PC-3 (cell line): ENCODE results near the gene PTGIS. TPM values are rescaled to one million over a fixed set of nuclear protein-coding genes. Genes with fewer than 3 reads are reported as not detected.

Experiments
- ATAC-seq: fragments of 200-7000 bp; cut with Tn5 transposase; 2 replicates; pipeline ENCODE4 v1.9.1; 2020; ENCODE audit warnings: mild to moderate bottlenecking, moderate library complexity
- BruUV-seq: library from RNA; stranded (reverse); fragments of 400-500 nt; replicated peaks from 2 replicates; lab custom pipeline; 2021; lab: Mats Ljungman, UMichigan
- CTCF ChIA-PET: fragments of 300-600 bp; sonication (Branson Sonifier 250); formaldehyde crosslinking; loops from one replicate; lab custom pipeline; 2022; ENCODE audit warnings: antibody characterized with exemption; lab: Charles Lee
- POLR2A ChIA-PET: fragments of 300-600 bp; sonication (Branson Sonifier 250); formaldehyde crosslinking; loops from one replicate; lab custom pipeline; 2022; ENCODE audit warnings: antibody characterized with exemption; ENCODE audit not compliant: unreplicated experiment; lab: Charles Lee
- DNase-seq: peaks from one replicate; pipeline ENCODE4 v3.0.0-alpha.2; 2015
- H2AFZ ChIP-seq: fragments of 300-600 bp; sonication (generic); 2 replicates; pipeline ENCODE4 v1.6.0; 2016; ENCODE audit warnings: antibody characterized with exemption, low read length
- H3F3A ChIP-seq: fragments of 300-600 bp; sonication (generic); one replicate; pipeline ENCODE4 v1.6.0; 2017; ENCODE audit warnings: antibody characterized with exemption, low read length, control low read depth, mild to moderate bottlenecking; ENCODE audit not compliant: unreplicated experiment
- H3K27ac ChIP-seq: fragments of 300-600 bp; sonication (generic); 2 replicates; pipeline ENCODE4 v1.5.1; 2016; ENCODE audit warnings: mild to moderate bottlenecking, low read length
- H3K27me3 ChIP-seq: fragments of 300-600 bp; sonication (generic); 2 replicates; pipeline ENCODE4 v1.6.1; 2016; ENCODE audit warnings: low read length, mixed read lengths
- H3K36me3 ChIP-seq: fragments of 300-600 bp; sonication (generic); 2 replicates; pipeline ENCODE4 v1.6.1; 2016; ENCODE audit warnings: low read depth, mixed run types, low read length, mixed read lengths
- H3K4me1 ChIP-seq: fragments of 300-600 bp; sonication (generic); 2 replicates; pipeline ENCODE4 v1.5.1; 2016; ENCODE audit warnings: low read length; ENCODE audit not compliant: insufficient read depth
- H3K4me2 ChIP-seq: fragments of 300-600 bp; sonication (generic); 2 replicates; pipeline ENCODE4 v1.6.0; 2016; ENCODE audit warnings: low read length
- H3K4me3 ChIP-seq: fragments of 300-600 bp; sonication (generic); 2 replicates; pipeline ENCODE4 v1.5.1; 2016; ENCODE audit warnings: mild to moderate bottlenecking, low read length, mixed read lengths
- H3K79me2 ChIP-seq: fragments of 300-600 bp; sonication (generic); 2 replicates; pipeline ENCODE4 v1.6.1; 2017; ENCODE audit warnings: low read length, mixed read lengths
- H3K9ac ChIP-seq: fragments of 300-600 bp; sonication (generic); 2 replicates; pipeline ENCODE4 v1.6.0; 2016; ENCODE audit warnings: mild to moderate bottlenecking, low read length
- H3K9me2 ChIP-seq: fragments of 300-600 bp; sonication (generic); replicated peaks from 2 replicates; pipeline ENCODE4 v1.6.1; 2016; ENCODE audit warnings: mixed run types, low read length, mixed read lengths
- H3K9me3 ChIP-seq: fragments of 300-600 bp; sonication (generic); 2 replicates; pipeline ENCODE4 v1.6.1; 2016; ENCODE audit warnings: low read length, mixed read lengths
- H4K20me1 ChIP-seq: fragments of 300-600 bp; sonication (generic); 2 replicates; pipeline ENCODE4 v1.6.1; 2016; ENCODE audit warnings: low read length, mixed read lengths
- CTCF ChIP-seq: fragments of 300-600 bp; sonication (generic); conservative IDR thresholded peaks from 2 replicates; pipeline ENCODE4 v1.5.1; 2017; ENCODE audit warnings: antibody characterized with exemption, low read depth, mild to moderate bottlenecking, low read length
- EZH2 ChIP-seq: fragments of 300-600 bp; sonication (generic); IDR thresholded peaks from one replicate; pipeline ENCODE4 v1.6.1; 2017; ENCODE audit warnings: antibody characterized with exemption, mild to moderate bottlenecking, low read length; ENCODE audit not compliant: unreplicated experiment
- EZH2phosphoT487 ChIP-seq: fragments of 300-600 bp; sonication (generic); IDR thresholded peaks from 2 replicates; pipeline ENCODE4 v1.6.1; 2018; ENCODE audit warnings: mild to moderate bottlenecking, antibody characterized with exemption, low read length, borderline replicate concordance
- intact Hi-C: fragments of 100-400 bp; cut with micrococcal nuclease; formaldehyde crosslinking; loops from 2 replicates; pipeline ENCODE4 v1.9.0; 2023
- total RNA-seq: library from RNA; depleted of rRNA; stranded (reverse); fragments of >200 nt; gene quantifications from 2 replicates; pipeline ENCODE4 v1.2.3, GENCODE V29; 2014

The PTGIS gene
- total RNA-seq, 1 experiment from 2014 or later = 0.18 TPM

GRCh38 chr20:49582413-49583334 lies 14.7 kb upstream of the PTGIS start:
- Histone ChIP-seq H3K4me1 (peaks cover 32% of the 10 kb centered on the region), H3K36me3 (no peaks in the 10 kb centered on the region), H3K9ac (no peak overlapping the region), H3K9me3 (0 out of 2 replicates have a peak, but pooled peaks cover 5% of the 10 kb centered on the region), H3K9me2 (no peaks in the 10 kb centered on the region), H3K4me2 (no peak overlapping the region), H4K20me1 (no peaks in the 10 kb centered on the region), H3K79me2 (no peaks in the 10 kb centered on the region), H2AFZ (no peak overlapping the region), H3F3A (no peaks in the 10 kb centered on the region), H3K27ac (no peak overlapping the region), H3K4me3 (no peak overlapping the region), H3K27me3 (no peaks in the 10 kb centered on the region)
- POLR2A ChIA-PET = no interaction called here
- BruUV-seq = no TSS peak
- DNase-seq (no peak), ATAC-seq (no peak)
- TF ChIP-seq CTCF (no peak), EZH2 (no peak)
- intact Hi-C loops = no loop called here
- CTCF ChIA-PET = interaction anchor here (0.6 kb wide), 1 partner anchor 52 kb away, joined by 4 read pairs; no protein-coding TSS in a partner anchor

GRCh38 chr20:49581482-49581881 lies 13.5 kb upstream of the PTGIS start:
- POLR2A ChIA-PET = no interaction called here
- intact Hi-C loops = no loop called here
- TF ChIP-seq EZH2 = no peak
- no peak for TF ChIP-seq EZH2phosphoT487
- Histone ChIP-seq H3K27ac (no peak overlapping the region), H2AFZ (no peak overlapping the region), H3K36me3 (no peaks in the 10 kb centered on the region), H3K27me3 (no peaks in the 10 kb centered on the region), H3K9ac (no peak overlapping the region), H4K20me1 (no peaks in the 10 kb centered on the region), H3K4me2 (no peak overlapping the region), H3K4me3 (no peak overlapping the region), H3K79me2 (no peaks in the 10 kb centered on the region), H3K9me3 (0 out of 2 replicates have a peak, but pooled peaks cover 5% of the 10 kb centered on the region), H3K9me2 (no peaks in the 10 kb centered on the region), H3K4me1 (peaks cover 32% of the 10 kb centered on the region), H3F3A (no peaks in the 10 kb centered on the region)
- BruUV-seq = no TSS peak
- no peak for ATAC-seq
- no peak for DNase-seq
- CTCF ChIA-PET = no interaction called here

- no peaks in the 10 kb centered on the region for H4K20me1 ChIP-seq
- no TSS peak for BruUV-seq
- H3K79me2 ChIP-seq = no peaks in the 10 kb centered on the region
- ChIA-PET CTCF (no interaction called here), POLR2A (no interaction called here)
- no peak overlapping the region for H3K27ac ChIP-seq
- peak overlapping the region; percentile 28 for H3K4me2 ChIP-seq
- intact Hi-C loops = no loop called here
- H3K9me3 ChIP-seq = 0 out of 2 replicates have a peak, but pooled peaks cover 5% of the 10 kb centered on the region
- DNase-seq = peak; percentile 21
- H3K9me2 ChIP-seq = no peaks in the 10 kb centered on the region
- ATAC-seq = peak; percentile 21
- no peaks in the 10 kb centered on the region for H3F3A ChIP-seq
- peaks cover 32% of the 10 kb centered on the region for H3K4me1 ChIP-seq
- no peaks in the 10 kb centered on the region for H3K27me3 ChIP-seq
- H3K36me3 ChIP-seq = no peaks in the 10 kb centered on the region
- TF ChIP-seq EZH2 = no peak
- TF ChIP-seq CTCF = no peak
- no peak for TF ChIP-seq EZH2phosphoT487
- no peak overlapping the region for H2AFZ ChIP-seq
- H3K9ac ChIP-seq = no peak overlapping the region
- H3K4me3 ChIP-seq = no peak overlapping the region
Observed at GRCh38 chr20:49580813-49581174, 12.9 kb upstream of the PTGIS start.
